ENCODE data around the gene AKT1. TPM values are rescaled to one million over a fixed set of nuclear protein-coding genes. Genes with fewer than 3 reads are reported as not detected.

The AKT1 gene
- total and polyA plus RNA-seq, 2 experiments from 2014 or later = 19.2 to 78.7 TPM

- ATAC-seq = no peak
- no peak for TF ChIP-seq ZNF114 (CRISPR knock-in tag; IDR thresholded peaks at IDR 0.05)
- no peak for TF ChIP-seq NANOG (IDR thresholded peaks at IDR 0.05; ENCODE audit: borderline replicate concordance)
- no peak for TF ChIP-seq CTCF (conservative IDR thresholded peaks at IDR 0.05; ENCODE audit: low read depth in 2 of 2)
- no peak for TF ChIP-seq JUNB (IDR thresholded peaks at IDR 0.05; ENCODE audit: unreplicated experiment)
- no peak for TF ChIP-seq POLR2AphosphoS5 (IDR thresholded peaks at IDR 0.05; ENCODE audit: low read depth)
- TF ChIP-seq CREB1 (CRISPR knock-in tag; IDR thresholded peaks at IDR 0.05; ENCODE audit: low read depth) = no peak
- TF ChIP-seq STAT1 (IDR thresholded peaks at IDR 0.05; ENCODE audit: unreplicated experiment) = no peak
- TF ChIP-seq ETS1 (IDR thresholded peaks at IDR 0.05) = no peak
- TF ChIP-seq EZH2 (IDR thresholded peaks at IDR 0.05; ENCODE audit: low read depth, unreplicated experiment) = no peak
- TF ChIP-seq ZNF331 (CRISPR knock-in tag; IDR thresholded peaks at IDR 0.05; ENCODE audit: low read depth) = no peak
- no peak for TF ChIP-seq EZH2phosphoT487 (IDR thresholded peaks at IDR 0.05; ENCODE audit: unreplicated experiment)
- TF ChIP-seq REST (IDR thresholded peaks at IDR 0.05; ENCODE audit: unreplicated experiment) = no peak
- no peak for TF ChIP-seq ZNF462 (CRISPR knock-in tag; IDR thresholded peaks at IDR 0.05)
- H3K4me2 ChIP-seq = peak overlapping the region; percentile 88
- no peak overlapping the region for H3K27ac ChIP-seq (ENCODE audit: low read depth)
- H3K27me3 Mint-ChIP-seq (ENCODE audit: insufficient read depth, low read depth, poor library complexity) = peaks cover 51% of the 10 kb centered on the region
- H2AFZ ChIP-seq = no peak overlapping the region
- H3K4me1 ChIP-seq (ENCODE audit: insufficient read depth) = peaks cover 34% of the 10 kb centered on the region
- no peak for DNase-seq (ENCODE audit: low spot score)
- 0 out of 2 replicates have a peak overlapping the region, but pooled peaks have one; percentile 13 for H3K4me3 ChIP-seq
- no peak overlapping the region for H3K27ac Mint-ChIP-seq
- peaks cover 52% of the 10 kb centered on the region for H3K27me3 ChIP-seq (ENCODE audit: insufficient read depth)
- H3K4me3 Mint-ChIP-seq = peak overlapping the region; percentile 60
- peaks cover 43% of the 10 kb centered on the region for H3K4me1 Mint-ChIP-seq
- no peaks in the 10 kb centered on the region for H3K9me3 Mint-ChIP-seq
- no peaks in the 10 kb centered on the region for H3K9me2 ChIP-seq (ENCODE audit: insufficient read depth)
- no peaks in the 10 kb centered on the region for H3K36me3 ChIP-seq (ENCODE audit: insufficient read depth)
- peaks cover 15% of the 10 kb centered on the region; the same call in 1 of the 2 replicates for H4K20me1 ChIP-seq (replicated peaks; ENCODE audit: insufficient read depth)
- peaks cover 13% of the 10 kb centered on the region; the same call in 1 of the 2 replicates for H3K79me2 ChIP-seq (replicated peaks; ENCODE audit: insufficient read depth)
- H3K36me3 Mint-ChIP-seq (ENCODE audit: low read depth) = peaks cover under 1% of the 10 kb centered on the region; the same call in 2 of the 3 replicates
- peaks cover 12% of the 10 kb centered on the region; the same call in 1 of the 2 replicates for H3F3A ChIP-seq (replicated peaks; ENCODE audit: low read depth)
These were observed 1.1 kb upstream of the AKT1 start for GRCh38 chr14:104796687-104797081.

Measured in GM23338 (cell line).